Measurements from ENCODE around the gene BCL2L11.

GRCh38 chr2:111121828-111122630 is 1.3 kb downstream of the BCL2L11 start:
- no peak for TF ChIP-seq CTCF (IDR thresholded peaks at IDR 0.05; ENCODE audit: low read depth, low read length)
- TF ChIP-seq EZH2phosphoT487 (IDR thresholded peaks at IDR 0.05; ENCODE audit: low read depth): no peak
